HG03354 (cell line): Measurements from ENCODE around the gene CC2D2B.
"Not testable (repeated sequence)": the region's sequence is repeated elsewhere in the genome, so short reads cannot be mapped to it uniquely, and the experiment has no call there.

Source experiments
- ATAC-seq: cut with Tn5 transposase; IDR thresholded peaks from one replicate; pipeline ENCODE4 v1.9.1; 2021; ENCODE audit warnings: mild to moderate bottlenecking; ENCODE audit not compliant: unreplicated experiment, poor library complexity, severe bottlenecking

Gene CC2D2B

GRCh38 chr10:95998255-95998784 lies 90.5 kb downstream of the CC2D2B start:
- no peak for ATAC-seq

DNA sequence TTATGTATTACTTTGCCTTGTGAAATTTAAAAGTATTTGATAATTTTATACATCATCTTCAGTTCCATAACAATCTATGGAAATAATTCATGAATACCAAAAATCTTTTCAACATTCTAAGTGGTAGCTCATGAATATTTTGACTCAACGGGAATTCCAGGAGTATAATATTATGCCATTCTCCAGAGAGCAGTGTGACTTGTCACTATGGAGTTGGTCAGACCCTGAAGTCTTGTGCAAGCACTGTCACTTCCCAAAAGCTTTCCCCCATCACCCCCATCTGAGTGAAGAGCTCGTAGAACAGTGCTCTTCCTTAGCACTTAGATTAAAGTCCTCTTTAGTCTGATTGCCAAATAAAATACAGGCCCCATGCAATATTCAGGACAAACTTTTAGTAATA lies 106.2 kb downstream of the CC2D2B start:
- no peak for ATAC-seq

- ATAC-seq: no peak
Observed at GRCh38 chr10:96014473-96015102, 106.8 kb downstream of the CC2D2B start.

- ATAC-seq: peak; percentile 79
Observed at GRCh38 chr10:96017191-96017687, 109.5 kb downstream of the CC2D2B start.

GRCh38 chr10:96021332-96021731 lies 113.6 kb downstream of the CC2D2B start:
- no peak for ATAC-seq

GRCh38 chr10:96022739-96023138 lies 115.0 kb downstream of the CC2D2B start:
- ATAC-seq: no peak

GRCh38 chr10:96023168-96023567 lies 115.4 kb downstream of the CC2D2B start:
- no peak for ATAC-seq

GRCh38 chr10:96025566-96025965 lies 117.8 kb downstream of the CC2D2B start:
- ATAC-seq: peak; percentile 70

DNA sequence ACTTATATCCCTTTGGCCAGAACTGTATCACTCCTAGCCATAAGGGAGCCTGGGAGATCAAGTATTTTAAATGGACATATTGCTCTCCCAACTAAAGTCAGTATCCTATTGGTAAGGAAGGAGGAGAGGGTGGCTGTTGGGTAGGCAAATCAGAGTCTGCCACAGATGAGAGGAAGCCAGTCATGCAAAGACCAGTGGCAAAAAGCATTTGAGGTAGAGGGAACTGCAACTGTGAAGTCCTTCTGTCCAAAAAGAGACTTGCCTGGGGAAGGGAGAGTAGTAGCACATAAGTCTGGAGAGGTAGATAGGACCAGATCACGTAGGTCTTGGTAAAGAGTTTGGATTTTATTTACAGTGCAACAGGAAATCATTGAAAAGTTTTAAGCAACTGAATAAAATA lies 126.8 kb downstream of the CC2D2B start:
- ATAC-seq: no peak

- no peak for ATAC-seq
Observed at GRCh38 chr10:96038476-96039387, 131.0 kb downstream of the CC2D2B start.

GRCh38 chr10:96041146-96041545 lies 133.4 kb downstream of the CC2D2B start:
- no peak for ATAC-seq

DNA sequence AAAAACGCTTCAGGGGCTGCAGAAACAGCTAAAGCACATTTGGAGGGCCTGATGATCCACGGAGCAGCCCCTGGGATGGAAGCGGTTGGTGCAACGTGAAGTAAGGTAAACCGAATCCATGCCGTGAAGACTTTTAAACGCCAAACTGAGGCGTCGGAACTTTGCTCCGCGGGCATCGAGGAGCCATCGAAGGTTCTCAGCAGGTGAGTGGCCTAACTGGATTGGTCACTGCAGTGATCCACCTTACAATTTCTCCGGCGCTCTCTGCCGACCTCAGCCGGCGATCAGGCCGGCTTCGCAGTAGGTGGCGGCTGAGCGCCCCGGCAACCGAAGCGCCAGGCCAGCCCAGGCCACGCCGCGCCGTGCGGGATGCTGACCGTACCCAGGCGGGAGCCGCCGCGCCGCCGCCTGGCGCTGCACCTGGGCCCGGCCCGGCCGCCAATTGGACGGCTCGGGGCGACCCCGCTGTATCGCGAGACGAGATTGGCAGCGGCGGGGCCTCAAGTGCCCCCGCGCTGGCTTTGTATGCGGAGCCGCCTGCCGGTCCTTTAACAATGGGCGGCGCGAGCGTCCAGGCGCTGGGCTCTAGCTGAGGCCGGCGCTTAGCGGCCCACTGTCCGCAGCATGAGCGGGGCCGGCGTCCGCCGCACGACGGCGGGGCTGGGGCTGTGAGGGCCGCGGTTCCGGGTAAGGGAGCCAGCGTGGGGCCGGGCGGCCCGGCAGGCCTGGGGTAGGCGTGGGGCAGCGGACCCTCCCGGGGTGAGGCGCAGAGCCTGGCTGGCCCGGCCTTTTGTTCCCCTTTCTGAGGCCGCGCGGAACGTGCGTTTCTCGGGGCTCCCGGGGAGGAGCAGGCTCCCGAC lies 135.5 kb downstream of the CC2D2B start, which contains the start of gene CCNJ:
Gene CCNJ (plus strand): TSS at position 551 of the 860 bp plus-strand sequence. CDS start 811 bp downstream, outside the sequence.
- ATAC-seq: peak; percentile 89

DNA sequence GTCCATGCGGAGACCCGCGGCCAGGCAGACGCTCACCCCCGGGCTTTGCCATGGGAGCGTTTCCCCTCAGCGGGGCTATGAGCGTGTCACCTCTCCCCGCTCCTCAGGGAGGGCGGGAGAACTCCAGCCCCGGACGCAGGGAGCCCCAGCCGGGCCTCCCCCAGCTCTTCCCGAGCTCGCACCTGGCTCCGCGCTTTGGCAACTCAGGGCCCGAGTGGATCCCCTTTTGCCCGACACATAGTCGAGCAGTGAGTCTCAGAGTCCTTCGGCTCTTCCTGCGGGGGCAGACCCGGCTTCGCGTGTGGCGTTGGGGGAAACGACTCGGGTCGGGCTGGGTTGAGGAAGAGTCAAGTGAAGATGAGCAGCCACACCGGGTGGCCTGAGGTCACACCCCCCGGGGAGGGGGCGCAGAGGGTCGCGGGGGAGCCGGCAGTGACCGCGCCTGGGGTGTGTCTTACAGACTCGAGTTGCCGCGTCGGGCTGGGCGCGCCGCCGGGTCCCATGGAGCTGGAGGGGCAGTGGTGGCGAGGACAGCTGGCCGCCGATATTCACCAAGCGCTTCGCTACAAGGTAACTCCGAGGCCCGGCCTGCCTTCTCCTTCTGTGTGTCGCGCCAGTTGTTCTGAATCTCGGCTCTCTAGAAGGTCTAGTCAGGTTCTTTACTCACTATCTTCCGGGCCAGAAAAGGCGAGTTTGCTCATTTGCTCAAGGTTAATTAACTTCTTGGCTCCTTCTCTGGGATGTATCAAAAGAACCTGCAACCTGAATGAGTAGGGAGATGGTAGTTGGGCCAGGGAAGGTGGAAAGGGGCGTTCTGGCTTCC lies 136.3 kb downstream of the CC2D2B start:
- peak; percentile 56 for ATAC-seq

DNA sequence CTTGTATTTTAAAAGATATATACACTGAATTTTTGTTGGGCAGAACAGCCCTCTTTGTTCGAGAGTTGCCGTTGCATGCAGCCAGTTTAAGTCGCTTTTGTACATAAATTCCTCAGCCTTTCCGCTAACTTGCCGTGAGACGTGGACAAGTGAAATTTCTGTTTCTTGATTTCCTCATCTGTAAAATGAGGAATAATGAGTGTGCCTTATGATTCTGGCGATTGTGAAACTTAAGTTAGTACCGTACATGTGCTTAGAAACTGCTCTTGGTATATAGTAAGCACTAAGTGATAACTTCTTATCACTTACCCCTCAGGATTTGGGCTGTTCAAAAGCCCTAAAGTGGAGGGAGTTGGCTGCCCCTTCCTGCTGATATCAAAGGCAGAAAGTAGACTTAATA lies 137.0 kb downstream of the CC2D2B start:
- ATAC-seq: no peak

DNA sequence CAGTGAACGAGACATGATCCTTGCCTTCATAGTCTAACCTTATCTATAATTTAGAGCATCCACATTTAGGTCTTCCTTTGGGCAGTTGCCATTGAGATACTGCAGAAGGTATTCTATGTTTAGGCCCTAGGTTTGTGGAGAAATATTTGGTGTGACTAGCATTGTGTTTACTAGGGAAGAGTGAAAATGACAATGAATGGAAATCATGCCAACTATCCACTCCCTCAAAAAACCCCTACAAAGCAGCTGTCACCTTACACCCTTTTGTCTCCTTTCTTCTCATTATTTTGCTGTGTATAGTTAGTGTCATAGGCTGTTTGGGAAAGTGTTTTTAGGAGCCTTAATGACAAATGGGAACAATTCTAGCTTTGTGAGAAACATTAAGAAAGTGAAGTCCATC lies 138.8 kb downstream of the CC2D2B start:
- no peak for ATAC-seq

- no peak for ATAC-seq
Observed at GRCh38 chr10:96047004-96047649, 139.4 kb downstream of the CC2D2B start.

- ATAC-seq: not testable (repeated sequence)
Observed at GRCh38 chr10:96047925-96048324, 140.2 kb downstream of the CC2D2B start.

- ATAC-seq: no peak
Observed at GRCh38 chr10:96049340-96049739, 141.6 kb downstream of the CC2D2B start.
